H1 (cell line): ENCODE measurements around the gene USP10. TPM values are rescaled to one million over a fixed set of nuclear protein-coding genes. Genes with fewer than 3 reads are reported as not detected.

Source experiments
- GABPA ChIP-seq: IDR thresholded peaks from 2 replicates; pipeline ENCODE4 v1.6.1; 2011; ENCODE audit warnings: mild to moderate bottlenecking, low read length, moderate library complexity, borderline replicate concordance; ENCODE audit not compliant: insufficient read depth
- NANOG ChIP-seq: IDR thresholded peaks from 2 replicates; pipeline ENCODE4 v1.6.1; 2011; ENCODE audit warnings: low read length, low read depth, mild to moderate bottlenecking, inconsistent platforms; ENCODE audit not compliant: insufficient read depth, poor library complexity, severe bottlenecking
- SIN3A ChIP-seq, 2 experiments: IDR thresholded peaks in 1 of 2; conservative IDR thresholded peaks in 1 of 2; 2 replicates each; pipeline ENCODE4 v1.6.1; 2011 to 2012; ENCODE audit warnings: low read length in 2 of 2, improper control_type of control experiment in 1 of 2, low read depth in 1 of 2, mild to moderate bottlenecking in 1 of 2
- polyA plus RNA-seq, 7 experiments: library from polyadenylated mRNA; depleted of rRNA in 3 of 7; stranded (reverse) in 5 of 7; unstranded in 2 of 7; fragments of >200 nt in 5 of 7; fragments of 200-250 nt in 2 of 7; gene quantifications; 1 replicate in 5 of 7; 2 replicates in 1 of 7; 4 replicates in 1 of 7; pipeline versions ENCODE4 v1.2.1 to v1.2.3, GENCODE V29; 2011 to 2013; ENCODE audit warnings: missing spikeins in 2 of 7, mixed read lengths in 2 of 7
- total RNA-seq: library from RNA; stranded (reverse); fragmentation: NEBNext Ultra II Directional; extraction: Animal tissue kit (Norgen Biotek cat#: 25700); gene quantifications from 2 replicates; pipeline ENCODE4 v1.2.1, GENCODE V29; 2021

Gene USP10
- total and polyA plus RNA-seq, 2 of the 8 experiments (the other 6 are each of a cell fraction or from before 2014, with no cell fraction given), result 171 to 195 TPM

DNA sequence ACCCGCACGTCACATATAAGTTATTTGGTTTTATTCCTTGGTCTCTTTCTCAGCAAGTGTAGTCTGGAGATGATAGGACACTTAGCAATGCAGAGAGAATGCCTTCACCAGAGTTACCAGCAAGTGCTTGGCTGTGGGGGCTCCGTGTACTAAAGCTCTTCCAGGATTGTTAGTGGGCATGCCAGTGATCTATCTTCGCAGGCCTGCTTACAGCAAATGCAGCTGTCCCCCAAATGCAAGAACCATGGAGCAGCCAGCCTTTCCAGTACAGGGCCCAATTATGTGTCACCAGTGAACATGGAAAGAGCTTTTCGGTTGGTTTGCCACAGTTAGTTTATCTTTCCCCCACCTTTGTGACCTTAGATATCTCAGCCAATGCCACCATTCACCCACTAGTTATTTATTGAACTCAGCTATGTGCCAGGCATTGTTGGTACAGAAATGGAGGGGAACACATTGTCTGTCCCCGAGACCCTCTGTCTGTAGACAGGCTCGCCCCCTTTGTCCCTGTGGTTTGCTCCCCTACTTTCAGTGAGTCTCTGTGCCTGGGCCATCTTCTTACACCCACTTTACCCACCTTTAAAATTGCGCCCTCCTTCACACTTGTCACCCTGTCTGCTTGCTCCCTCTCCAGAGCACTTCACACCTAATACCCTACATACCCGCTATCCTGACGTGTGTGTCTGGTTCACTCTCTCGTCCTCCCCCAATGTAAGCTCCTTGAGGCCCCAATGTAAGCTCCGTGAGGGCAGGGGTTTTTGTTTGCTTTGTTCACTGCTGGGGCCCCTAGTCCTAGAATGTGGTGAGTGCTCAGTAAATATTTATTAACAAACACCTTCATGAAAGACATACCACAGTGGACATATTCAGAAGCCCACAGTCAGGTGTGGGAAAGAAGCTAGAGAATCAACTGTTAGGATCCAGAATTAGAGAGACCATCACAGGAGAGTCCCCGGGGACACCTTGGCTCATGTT is 13.3 kb downstream of the USP10 start (continued):
- TF ChIP-seq NANOG (no peak), SIN3A (conservative IDR thresholded peaks at IDR 0.05 in 1 of 2, IDR thresholded peaks at IDR 0.05 in 1 of 2; ENCODE audit: low read depth in 1 of 2, low read length in 2 of 2) (no peak), GABPA (no peak)
